HG03139 (cell line): Measurements from ENCODE around the gene MAP2K7.
"Not testable (repeated sequence)": the region's sequence is repeated elsewhere in the genome, so short reads cannot be mapped to it uniquely, and the experiment has no call there.

Source experiments
- ATAC-seq: cut with Tn5 transposase; IDR thresholded peaks from one replicate; pipeline ENCODE4 v1.9.1; 2021; ENCODE audit not compliant: unreplicated experiment

The MAP2K7 gene

DNA sequence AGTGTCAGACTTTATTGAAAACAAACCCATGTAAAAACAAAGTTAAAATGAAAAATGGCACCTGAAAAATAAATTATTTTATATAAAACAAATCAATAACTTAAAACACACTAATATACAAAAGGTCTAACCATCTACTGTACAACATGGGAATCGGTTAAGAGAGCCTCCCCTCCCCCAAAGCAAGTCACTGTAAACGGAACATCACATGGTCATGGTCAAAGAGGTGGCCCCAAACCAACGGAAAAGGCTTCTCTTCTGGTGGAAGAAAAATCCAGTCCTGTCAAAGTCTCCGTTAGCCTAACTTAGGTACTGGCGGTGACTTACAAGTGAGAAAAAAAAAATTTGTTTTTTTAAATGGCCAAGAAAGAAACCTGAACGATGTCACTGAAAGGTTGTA, 55.5 kb downstream of the MAP2K7 start:
- ATAC-seq, result no peak

- not testable (repeated sequence) for ATAC-seq
Measured at GRCh38 chr19:7961082-7961481, 57.4 kb downstream of the MAP2K7 start.

DNA sequence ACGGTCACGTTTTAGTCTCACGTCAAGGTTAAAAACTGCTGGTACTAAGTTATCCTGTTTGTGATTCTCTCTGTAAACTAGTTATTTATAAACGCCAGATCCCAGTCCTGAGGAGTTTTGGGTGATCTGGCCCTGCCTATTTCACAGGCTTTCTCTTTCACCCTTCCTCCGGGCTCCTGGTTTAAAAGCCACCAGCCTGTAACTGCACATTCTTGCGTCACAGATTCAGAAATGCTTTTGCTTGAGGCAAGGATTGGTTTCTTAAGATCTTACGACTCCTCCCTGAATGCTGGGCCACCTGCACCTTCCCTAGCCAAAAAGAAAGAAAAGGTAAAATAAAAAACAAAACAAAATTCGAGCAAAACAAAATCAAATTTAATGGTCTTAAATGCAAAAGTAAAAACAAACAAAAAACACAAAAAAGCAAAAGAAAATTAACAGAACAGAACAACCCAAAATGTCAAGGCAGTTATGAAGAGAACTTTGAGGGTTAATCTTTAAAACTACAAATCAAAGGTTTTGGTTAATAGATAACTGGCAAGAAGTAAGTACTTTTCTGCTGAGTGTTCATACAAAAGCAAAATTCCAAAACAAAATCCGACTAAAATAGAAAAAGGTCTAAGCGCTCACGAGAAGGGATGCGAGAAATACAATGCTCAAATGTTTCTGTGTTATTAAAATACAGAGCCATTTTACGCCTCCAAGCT, 58.4 kb downstream of the MAP2K7 start:
- no peak for ATAC-seq

DNA sequence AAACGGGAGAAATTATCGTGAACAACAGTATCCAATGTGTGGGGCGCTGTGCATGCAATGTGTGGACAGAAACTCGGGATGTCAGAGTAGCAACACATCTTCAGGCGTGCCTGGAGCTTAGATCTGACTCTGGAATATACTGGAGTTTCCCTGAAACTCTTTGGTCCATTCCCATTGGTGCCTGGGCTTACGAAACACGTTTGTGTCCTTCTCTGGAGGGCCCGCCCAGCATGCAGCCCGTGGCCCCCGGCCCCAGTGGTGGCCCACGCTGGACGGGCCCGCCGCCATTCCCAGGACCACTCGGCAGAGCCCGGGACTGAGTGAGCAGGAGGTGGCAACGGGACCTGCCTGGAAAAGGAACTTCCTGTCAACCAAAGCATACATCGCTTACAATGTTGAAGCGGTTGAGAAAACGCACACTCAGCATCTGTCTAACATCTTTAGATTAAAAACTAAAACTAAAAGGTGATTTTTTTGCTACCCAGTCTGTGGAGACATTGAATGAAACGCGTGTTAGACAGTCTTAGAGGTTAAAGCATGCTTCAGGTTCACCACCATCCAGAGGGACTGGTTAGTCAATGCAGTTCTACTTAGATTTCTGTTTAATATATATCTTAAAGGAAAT, 59.1 kb downstream of the MAP2K7 start:
- no peak for ATAC-seq

DNA sequence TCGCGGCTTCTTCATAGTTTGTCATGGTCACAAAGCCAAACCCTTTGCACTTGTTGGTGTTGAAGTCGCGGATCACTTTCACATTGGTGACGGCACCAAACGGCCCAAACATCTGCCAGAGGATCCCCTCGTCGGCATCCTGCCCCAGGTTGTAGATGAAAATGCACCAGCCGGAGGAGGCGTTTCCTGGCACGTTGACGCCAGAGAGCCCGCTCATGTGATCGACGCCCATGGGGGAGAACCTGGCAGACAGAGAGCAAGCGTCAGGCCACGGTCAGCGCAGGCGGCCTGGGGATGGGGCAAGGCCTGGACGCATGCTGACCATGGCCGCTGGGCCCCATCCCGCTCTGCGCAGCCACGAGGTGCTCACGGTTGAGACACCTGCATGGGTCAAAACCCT, 59.9 kb downstream of the MAP2K7 start:
- no peak for ATAC-seq
